Astrocyte (in vitro differentiated cells and primary cell): ENCODE measurements around the gene SDHB.

Experiments used
- CTCF ChIP-seq: IDR thresholded peaks from 2 replicates; pipeline ENCODE4 v1.5.1; 2011; ENCODE audit warnings: low read depth, mild to moderate bottlenecking, inconsistent platforms, low read length, moderate library complexity; ENCODE audit not compliant: insufficient read depth
- EZH2 ChIP-seq: IDR thresholded peaks from 2 replicates; pipeline ENCODE4 v1.6.1; 2012; ENCODE audit warnings: mild to moderate bottlenecking, low read length, inconsistent platforms; ENCODE audit not compliant: insufficient read depth

GRCh38 chr1:17069452-17070162, 15.8 kb upstream of the SDHB start:
- TF ChIP-seq CTCF (no peak), EZH2 (no peak)
